Stimulated activated CD8-positive, alpha-beta memory T cell treated with anti-CD3 and anti-CD28 coated beads, Interleukin-12 subunit alpha, Interleukin-12 subunit beta, amount 100 ng/mL, for 1 hour (primary cell): ENCODE data around the gene COL6A1.
"Not testable (repeated sequence)": the region's sequence is repeated elsewhere in the genome, so short reads cannot be mapped to it uniquely, and the experiment has no call there.

Source experiments
- DNase-seq: peaks from one replicate; pipeline ENCODE4 v3.0.0-alpha.2; 2020; ENCODE audit warnings: low read depth

The COL6A1 gene

GRCh38 chr21:46029186-46029924 lies 47.8 kb downstream of the COL6A1 start:
- DNase-seq: no peak

- no peak for DNase-seq
Measured at GRCh38 chr21:46031484-46031883, 49.9 kb downstream of the COL6A1 start.

- no peak for DNase-seq
Measured at GRCh38 chr21:46032100-46032499, 50.5 kb downstream of the COL6A1 start.

GRCh38 chr21:46033410-46034400 lies 52.1 kb downstream of the COL6A1 start:
- no peak for DNase-seq

- DNase-seq: no peak
Measured at GRCh38 chr21:46035809-46036695, 54.5 kb downstream of the COL6A1 start.

GRCh38 chr21:46036696-46037330 lies 55.2 kb downstream of the COL6A1 start:
- no peak for DNase-seq

- no peak for DNase-seq
Measured at GRCh38 chr21:46037331-46038325, 56.1 kb downstream of the COL6A1 start.

- DNase-seq: no peak
Measured at GRCh38 chr21:46038341-46038829, 56.8 kb downstream of the COL6A1 start.

- DNase-seq: no peak
Measured at GRCh38 chr21:46038871-46039397, 57.4 kb downstream of the COL6A1 start.

- DNase-seq: no peak
Measured at GRCh38 chr21:46039891-46040660, 58.5 kb downstream of the COL6A1 start.

- no peak for DNase-seq
Measured at GRCh38 chr21:46040707-46041106, 59.1 kb downstream of the COL6A1 start.

- no peak for DNase-seq
Measured at GRCh38 chr21:46041183-46041582, 59.6 kb downstream of the COL6A1 start.

- no peak for DNase-seq
Measured at GRCh38 chr21:46045154-46045553, 63.6 kb downstream of the COL6A1 start.

- no peak for DNase-seq
Measured at GRCh38 chr21:46046471-46046870, 64.9 kb downstream of the COL6A1 start.

- DNase-seq: not testable (repeated sequence)
Measured at GRCh38 chr21:46046906-46047305, 65.3 kb downstream of the COL6A1 start.

GRCh38 chr21:46048926-46049889 lies 67.6 kb downstream of the COL6A1 start:
- no peak for DNase-seq

GRCh38 chr21:46049890-46050667 lies 68.5 kb downstream of the COL6A1 start:
- no peak for DNase-seq
